G401 (cell line): Measurements from ENCODE around the gene GON4L. TPM values are rescaled to one million over a fixed set of nuclear protein-coding genes. Genes with fewer than 3 reads are reported as not detected.
"Not testable (repeated sequence)": the region's sequence is repeated elsewhere in the genome, so short reads cannot be mapped to it uniquely, and the experiment has no call there.

Source experiments
- DNase-seq: peaks from one replicate; pipeline ENCODE4 v3.0.0-alpha.2; 2015; ENCODE audit warnings: low spot score
- in situ Hi-C: cut with HindIII; loops from 2 replicates; pipeline ENCODE4 v1.10.0; 2016; ENCODE audit warnings: low sequenced_read_pairs, mixed read lengths
- total RNA-seq: library from RNA; depleted of rRNA; stranded (reverse); fragments of >200 nt; shearing (Covaris generic); gene quantifications from 2 replicates; pipeline ENCODE4 v1.2.3, GENCODE V29; 2014; rRNA removed

The GON4L gene
- total RNA-seq, result 9.4 and 14.3 TPM in 2 replicates

DNA sequence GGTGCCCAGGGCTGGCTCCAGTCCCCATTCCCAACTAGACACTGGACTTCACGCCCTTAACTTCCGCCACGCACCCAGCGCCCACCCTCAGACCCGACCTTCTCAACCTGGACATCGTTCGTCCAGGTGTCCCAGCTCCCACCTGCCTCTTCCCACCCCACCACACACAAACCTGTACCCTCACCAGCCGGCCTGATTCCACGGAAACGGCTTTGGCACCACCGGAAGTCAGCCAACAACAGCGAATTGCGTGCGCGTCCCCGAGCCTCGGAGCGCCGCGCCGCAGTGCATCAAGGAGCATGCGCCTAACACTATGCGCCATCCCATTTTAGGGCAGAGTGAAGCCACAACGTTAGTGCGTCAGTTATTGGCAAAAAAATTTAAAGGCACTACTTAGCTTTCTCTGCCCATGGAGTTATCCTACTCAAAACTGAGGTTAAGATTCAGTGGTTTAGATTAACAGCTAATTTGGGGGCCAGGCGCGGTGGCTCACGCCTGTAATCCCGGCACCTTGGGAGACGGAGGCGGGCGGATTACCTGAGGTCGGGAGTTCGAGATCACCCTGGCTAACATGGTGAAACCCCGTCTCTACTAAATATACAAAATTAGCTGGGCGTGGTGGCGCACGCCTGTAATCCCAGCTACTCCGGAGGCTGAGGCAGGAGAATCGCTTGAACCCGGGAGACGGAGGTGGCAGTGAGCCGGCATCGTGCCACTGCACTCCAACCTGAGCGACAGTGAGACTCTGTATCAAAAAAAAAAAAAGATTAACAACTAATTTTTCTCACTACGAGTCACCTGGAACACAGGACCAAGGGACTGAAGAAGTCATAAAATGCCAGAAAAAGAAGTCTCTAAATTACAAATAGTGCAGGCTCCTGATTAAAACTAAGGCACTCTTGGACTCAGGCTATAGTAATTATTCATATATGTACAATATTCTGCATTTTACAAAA, at the start of gene GON4L:
GON4L (minus strand) TSS at position 240 of the 956 bp plus-strand sequence. CDS start 3,434 bp downstream, outside the sequence.
- in situ Hi-C loops, result no loop called here
- peak; percentile 95 for DNase-seq

DNA sequence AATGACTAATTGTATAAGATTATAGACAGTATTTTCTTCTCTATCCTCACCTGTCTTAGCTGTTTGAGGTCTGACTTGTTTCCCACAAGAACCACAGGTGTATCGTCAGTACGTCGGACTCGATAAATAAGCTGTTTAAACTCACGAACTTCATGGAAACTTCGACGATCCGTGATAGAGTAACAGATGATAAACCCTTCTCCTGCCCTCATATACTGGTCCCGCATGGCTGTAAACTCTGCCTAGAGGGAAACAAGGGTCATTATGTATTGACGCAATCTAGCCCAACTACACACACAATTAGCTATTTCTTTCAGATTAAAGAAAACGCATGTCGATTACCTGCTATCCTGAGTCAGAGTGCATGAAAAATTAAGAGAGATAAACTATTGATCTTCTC, 47.2 kb upstream of the GON4L start:
- no peak for DNase-seq
- in situ Hi-C loops, result no loop called here

- in situ Hi-C loops, result no loop called here
Observed at GRCh38 chr1:155900161-155900560, 43.1 kb upstream of the GON4L start.

GRCh38 chr1:155899683-155900082, 42.7 kb upstream of the GON4L start:
- in situ Hi-C loops, result no loop called here
- no peak for DNase-seq

More at GRCh38 chr1:155900161-155900560, 43.1 kb upstream of the GON4L start:
- no peak for DNase-seq

GRCh38 chr1:155898888-155899287, 41.9 kb upstream of the GON4L start:
- DNase-seq, result no peak
- in situ Hi-C loops, result no loop called here

DNA sequence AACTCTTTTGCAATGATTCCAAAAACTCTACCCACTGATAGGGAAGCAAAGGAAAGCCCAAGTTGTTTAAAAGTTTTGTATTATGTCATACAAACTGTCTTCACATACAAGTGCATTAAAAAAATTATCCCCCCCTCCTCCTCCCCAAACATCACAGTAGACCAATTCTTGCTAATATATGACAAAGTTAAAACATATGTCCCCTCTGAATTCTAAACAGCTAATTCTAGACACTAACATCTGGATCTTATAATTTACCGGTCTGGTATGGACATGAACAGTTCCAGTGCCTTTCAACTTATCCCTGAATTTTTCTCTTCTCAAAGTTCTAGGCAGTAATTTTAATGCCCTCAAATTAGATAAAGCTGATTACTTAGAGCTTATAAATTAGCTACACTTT, 40.7 kb upstream of the GON4L start:
- DNase-seq, result no peak
- in situ Hi-C loops, result no loop called here

GRCh38 chr1:155896476-155896875, 39.5 kb upstream of the GON4L start:
- DNase-seq, in situ Hi-C loops: not testable (repeated sequence)

DNA sequence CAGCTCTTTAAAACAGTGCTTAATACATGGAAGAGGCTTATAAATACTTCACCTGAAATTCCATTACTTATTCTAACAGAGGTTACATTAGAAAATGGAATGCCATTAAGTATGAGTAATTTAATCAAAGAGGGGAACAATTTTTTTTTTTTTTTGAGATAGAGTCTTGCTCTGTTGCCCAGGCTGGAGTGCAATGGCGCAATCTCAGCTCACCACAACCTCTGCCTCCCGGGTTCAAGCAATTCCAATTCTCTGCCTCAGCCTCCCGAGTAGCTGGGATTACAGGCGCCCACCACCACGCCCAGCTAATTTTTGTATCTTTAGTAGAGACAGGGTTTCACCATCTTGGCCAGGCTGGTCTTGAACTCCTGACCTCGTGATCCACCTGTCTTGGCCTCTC, 38.6 kb upstream of the GON4L start:
- in situ Hi-C loops, DNase-seq: not testable (repeated sequence)

DNA sequence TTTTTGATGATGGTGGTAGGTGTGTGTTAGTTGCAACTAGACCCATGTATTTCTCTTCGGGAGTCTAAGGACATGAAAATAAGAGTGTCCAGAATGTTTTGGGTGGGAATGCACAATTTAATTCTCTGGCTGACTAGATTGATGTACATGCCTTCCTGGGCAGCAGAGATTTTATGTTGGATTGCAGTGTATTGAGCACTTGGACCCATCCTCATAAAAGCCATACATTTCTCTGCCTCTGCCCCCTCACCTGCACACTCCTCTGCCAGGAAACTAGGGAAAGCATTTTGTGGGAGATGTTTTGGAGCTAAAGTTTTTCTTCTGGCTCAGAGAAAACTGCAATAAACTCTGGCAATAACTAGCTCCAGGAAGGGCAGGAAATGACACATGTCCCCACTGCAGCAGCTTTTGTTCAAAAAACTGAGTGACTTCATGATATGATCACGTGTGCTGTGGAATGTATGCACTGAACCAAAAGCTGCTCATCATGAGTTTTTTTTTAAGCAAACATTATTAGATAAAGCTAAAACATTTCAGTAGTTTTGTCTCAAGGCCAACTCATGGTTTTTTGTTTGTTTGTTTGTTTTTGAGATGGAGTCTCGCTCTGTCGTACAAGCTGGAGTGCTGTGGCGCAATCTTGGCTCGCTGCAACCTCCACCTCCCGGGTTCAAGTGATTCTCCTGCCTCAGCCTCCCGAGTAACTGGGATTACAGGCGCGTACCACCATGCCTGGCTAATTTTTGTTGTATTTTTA, 36.6 kb upstream of the GON4L start:
- in situ Hi-C loops, result no loop called here
- DNase-seq, result no peak

DNA sequence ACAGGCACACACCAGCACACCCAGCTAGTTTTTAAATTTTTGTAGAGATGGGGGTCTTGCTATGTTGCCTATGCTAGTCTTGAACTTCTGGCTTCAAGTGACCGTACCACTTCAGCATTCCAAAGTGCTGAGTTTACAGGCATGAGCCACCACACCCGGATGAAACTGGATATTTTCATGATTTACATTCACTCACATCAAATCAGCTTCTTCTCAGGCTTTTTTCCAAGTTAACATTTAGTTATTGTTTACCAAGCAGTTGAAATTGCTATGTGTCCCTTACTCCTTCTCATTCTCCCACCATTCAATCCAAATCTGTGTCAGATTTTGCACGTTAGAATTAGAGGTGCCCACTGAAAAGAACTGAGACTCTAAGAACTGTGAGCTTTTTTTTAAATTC, 35.8 kb upstream of the GON4L start:
- DNase-seq, result no peak
- in situ Hi-C loops, result no loop called here

DNA sequence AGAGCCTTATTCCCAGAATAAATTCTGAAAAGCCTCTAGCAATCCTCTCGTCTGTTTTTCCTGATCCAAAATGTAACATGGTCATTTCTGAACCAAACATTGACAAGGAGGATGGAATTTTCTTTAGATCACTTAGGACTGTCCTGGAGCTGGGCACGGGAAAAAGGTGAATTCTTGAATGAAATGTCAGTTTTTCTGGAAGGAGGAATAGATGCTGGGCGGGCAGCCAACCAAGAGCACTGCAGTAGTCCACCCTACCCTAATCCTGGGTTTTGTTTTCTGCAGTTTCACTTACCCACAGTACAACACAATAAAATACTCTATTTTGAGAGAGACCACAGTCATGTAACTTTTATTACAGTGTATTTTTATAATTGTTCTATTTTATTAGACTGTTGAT, 33.2 kb upstream of the GON4L start:
- no peak for DNase-seq
- in situ Hi-C loops, result no loop called here

GRCh38 chr1:155889566-155889965, 32.6 kb upstream of the GON4L start:
- in situ Hi-C loops, result no loop called here
- no peak for DNase-seq

DNA sequence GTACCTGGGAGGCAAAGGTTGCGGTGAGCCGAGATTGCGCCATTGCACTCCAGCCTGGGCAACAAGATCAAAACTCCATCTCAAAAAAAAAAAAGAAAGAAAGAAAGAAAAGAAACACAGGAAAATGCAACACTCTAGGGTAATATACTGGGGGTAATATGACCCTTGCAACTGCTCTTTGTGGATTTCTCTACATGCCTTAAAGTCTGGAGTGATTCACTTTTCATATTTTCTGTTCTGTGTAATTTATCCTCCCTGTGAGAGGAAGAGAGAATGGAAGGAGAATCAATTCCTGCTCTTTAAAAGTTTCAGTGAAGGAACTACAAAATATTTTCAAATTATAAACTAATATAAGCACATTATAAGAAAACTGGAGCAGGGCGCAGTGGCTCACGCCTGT, 31.5 kb upstream of the GON4L start:
- in situ Hi-C loops, result no loop called here
- no peak for DNase-seq

DNA sequence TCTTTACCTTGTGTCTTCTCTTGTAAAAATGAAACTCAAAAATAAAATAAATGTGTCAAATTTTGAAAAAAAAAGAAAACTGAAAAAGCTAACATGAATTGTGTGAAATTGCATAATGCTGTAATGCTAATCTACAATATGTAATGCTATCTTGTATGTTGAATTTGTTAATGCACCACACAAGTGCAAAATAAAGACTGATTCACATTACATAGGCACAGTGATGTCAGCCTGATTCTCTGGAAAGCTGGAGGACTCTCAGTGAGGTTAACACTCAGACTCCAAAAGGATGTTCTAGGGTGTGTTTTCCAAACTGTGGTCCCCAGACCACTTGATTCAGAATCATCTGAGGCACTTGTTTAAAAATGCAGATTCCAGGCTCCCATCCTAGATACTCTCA, 28.0 kb upstream of the GON4L start:
- no peak for DNase-seq
- in situ Hi-C loops, result no loop called here

- DNase-seq, result peak; percentile 30
- in situ Hi-C loops, result no loop called here
Observed at GRCh38 chr1:155884031-155884960, 27.3 kb upstream of the GON4L start.

DNA sequence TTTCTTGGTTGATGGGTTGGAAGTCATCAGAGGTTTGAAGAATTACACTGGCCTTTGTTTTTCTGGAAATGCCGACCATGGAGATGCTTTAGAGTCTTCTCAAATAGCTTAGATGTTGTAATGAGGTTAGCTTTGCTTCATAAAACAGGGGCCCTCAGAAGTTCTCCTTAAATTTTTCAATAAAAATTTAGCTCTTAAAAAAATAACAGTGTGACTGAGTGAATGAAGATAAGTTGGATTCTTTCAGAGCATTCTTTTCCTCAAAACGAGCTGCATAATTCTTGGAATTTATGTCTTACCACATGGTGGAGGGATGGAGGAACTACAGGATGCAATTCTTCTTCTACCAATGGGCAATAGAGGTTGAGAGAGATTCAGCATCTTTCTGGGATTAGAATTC, 25.8 kb upstream of the GON4L start:
- in situ Hi-C loops, result no loop called here
- no peak for DNase-seq

- in situ Hi-C loops, result no loop called here
- DNase-seq, result no peak
Observed at GRCh38 chr1:155882235-155882634, 25.2 kb upstream of the GON4L start.

- in situ Hi-C loops, result no loop called here
- DNase-seq, result no peak
Observed at GRCh38 chr1:155880950-155881349, 23.9 kb upstream of the GON4L start.

GRCh38 chr1:155880251-155880650, 23.2 kb upstream of the GON4L start:
- in situ Hi-C loops, result no loop called here
- DNase-seq, result no peak
